ENCODE data around the gene OR4N5.

GRCh38 chr14:20164462-20164861 is 25.8 kb downstream of the OR4N5 start:
- no peak for TF ChIP-seq CTCF (IDR thresholded peaks at IDR 0.05; ENCODE audit: insufficient read depth, low read depth, low read length)
- no peak for TF ChIP-seq EZH2 (IDR thresholded peaks at IDR 0.05; ENCODE audit: insufficient read depth, low read length)

All from astrocyte (in vitro differentiated cells and primary cell).